ENCODE data around the gene CWC27. TPM values are rescaled to one million over a fixed set of nuclear protein-coding genes. Genes with fewer than 3 reads are reported as not detected.

The CWC27 gene
- total RNA-seq, 4 donors from 2014 or later: 9.6 to 18.4 (median 12.6) TPM

GRCh38 chr5:64749385-64749784, 19.3 kb upstream of the CWC27 start:
- no peak for TF ChIP-seq CTCF (IDR thresholded peaks at IDR 0.05)
- ATAC-seq (ENCODE audit: low FRiP score): no peak
- no peak for DNase-seq (ENCODE audit: low spot score)

GRCh38 chr5:64754066-64754465, 14.7 kb upstream of the CWC27 start:
- no peak for ATAC-seq (ENCODE audit: low FRiP score)
- no peak for TF ChIP-seq CTCF (IDR thresholded peaks at IDR 0.05)
- DNase-seq (ENCODE audit: low spot score): no peak

GRCh38 chr5:64758901-64759300, 9.8 kb upstream of the CWC27 start:
- no peak for TF ChIP-seq CTCF (IDR thresholded peaks at IDR 0.05)
- DNase-seq (ENCODE audit: low spot score) (no peak), ATAC-seq (ENCODE audit: low FRiP score) (no peak)

DNA sequence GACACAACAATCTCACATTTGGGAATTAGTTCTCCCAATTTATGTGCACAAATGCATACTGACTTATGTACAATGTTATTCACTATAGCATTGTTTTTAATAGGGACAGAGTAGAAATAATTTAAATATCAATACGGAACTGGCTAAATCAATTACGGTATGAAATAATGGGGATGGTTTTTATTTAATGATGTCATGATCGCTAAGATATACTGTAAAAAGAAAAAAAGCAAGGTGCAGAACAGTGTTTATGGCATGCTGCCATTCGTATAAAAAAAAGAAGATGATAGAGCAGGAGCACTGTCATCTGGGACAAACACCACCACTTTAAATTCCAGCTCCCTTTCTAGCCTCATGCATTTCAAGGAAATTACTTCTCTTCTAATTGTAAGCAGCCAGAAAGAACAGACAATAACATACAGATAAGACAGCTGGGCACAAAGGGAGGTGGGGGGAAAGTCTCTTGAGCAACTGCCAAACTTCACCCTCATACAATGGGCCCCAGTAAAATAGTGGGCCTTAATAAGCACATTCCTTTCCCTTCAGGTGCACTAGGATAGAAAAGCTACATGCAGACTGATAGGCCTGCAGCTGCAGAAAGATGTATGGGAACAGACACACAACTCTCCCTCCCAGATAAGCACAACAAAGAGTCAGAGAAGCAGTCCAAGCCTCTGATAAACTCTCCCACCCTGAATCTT, 8.6 kb upstream of the CWC27 start:
- ATAC-seq (ENCODE audit: low FRiP score): no peak
- no peak for DNase-seq (ENCODE audit: low spot score)
- TF ChIP-seq CTCF (IDR thresholded peaks at IDR 0.05): no peak

GRCh38 chr5:64763948-64764503, 4.7 kb upstream of the CWC27 start:
- ATAC-seq (ENCODE audit: low FRiP score): no peak
- DNase-seq (ENCODE audit: low spot score): no peak
- TF ChIP-seq CTCF (IDR thresholded peaks at IDR 0.05): no peak

DNA sequence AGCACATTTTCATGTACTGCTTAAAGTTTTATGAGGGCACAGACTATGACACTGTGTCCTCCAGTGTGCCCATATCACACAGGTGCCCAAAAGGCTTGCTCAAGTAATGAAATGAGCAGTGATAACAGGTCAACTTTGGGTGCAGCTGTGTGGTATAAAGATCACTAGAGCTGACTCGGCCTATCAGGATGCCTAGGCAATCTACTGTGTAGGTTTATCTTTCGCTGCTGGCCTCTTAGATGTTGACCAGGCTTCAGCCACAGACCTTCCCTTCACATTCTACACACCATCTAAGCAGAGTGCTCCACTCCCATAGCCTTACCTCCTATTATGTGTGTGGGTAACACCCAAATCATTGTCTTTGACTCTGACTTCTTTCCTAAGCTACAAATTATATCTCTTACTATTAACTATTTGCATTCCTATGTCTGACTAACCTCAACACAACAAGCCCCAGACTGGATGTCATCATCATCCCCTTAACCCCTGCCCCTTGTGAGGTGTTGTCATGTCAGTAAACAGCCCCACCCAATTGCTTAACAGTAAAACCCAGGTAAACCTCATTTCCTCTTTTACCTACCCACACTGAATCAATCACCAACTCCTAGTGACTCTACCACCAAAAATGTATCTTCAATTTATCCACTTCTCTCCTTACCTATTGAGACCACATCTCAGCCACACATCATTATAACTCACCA, 2.8 kb upstream of the CWC27 start:
- DNase-seq (ENCODE audit: low spot score) (no peak), ATAC-seq (ENCODE audit: low FRiP score) (no peak)
- no peak for TF ChIP-seq CTCF (IDR thresholded peaks at IDR 0.05)
